DOHH2 (cell line): ENCODE data around the gene RAB3C.

Experiments
- CTCF ChIP-seq: fragments of 200-600 bp; sonication (generic); IDR thresholded peaks from one replicate; pipeline ENCODE4 v1.5.1; 2014; ENCODE audit warnings: antibody characterized with exemption, mild to moderate bottlenecking, low read depth, low read length; ENCODE audit not compliant: poor library complexity, severe bottlenecking
- EZH2phosphoT487 ChIP-seq: fragments of 200-600 bp; sonication (generic); IDR thresholded peaks from 2 replicates; pipeline ENCODE4 v1.6.1; 2017; ENCODE audit warnings: borderline replicate concordance, mild to moderate bottlenecking, antibody characterized with exemption, low read length, moderate library complexity, mixed read lengths

- no peak for TF ChIP-seq CTCF
- no peak for TF ChIP-seq EZH2phosphoT487
Observed at GRCh38 chr5:58842852-58843251, 260.0 kb downstream of the RAB3C start.
